Heart left ventricle (tissue), 16 donors: ENCODE data around the gene RASL10A. TPM values are rescaled to one million over a fixed set of nuclear protein-coding genes. Genes with fewer than 3 reads are reported as not detected.
"Not testable (repeated sequence)": the region's sequence is repeated elsewhere in the genome, so short reads cannot be mapped to it uniquely, and the experiment has no call there.

Source experiments
- ATAC-seq, 4 donors: fragments of 200-7000 bp; cut with Tn5 transposase; one replicate each; pipeline ENCODE4 v1.9.1; 2020 to 2022; ENCODE audit warnings: moderate library complexity in 4 of 4, mild to moderate bottlenecking in 3 of 4, moderate number of reproducible peaks in 1 of 4
- DNase-seq, 5 donors: peaks; one replicate each; pipeline ENCODE4 v3.0.0-alpha.2; 2020
- H3K27ac ChIP-seq, 12 donors: fragments of 200-600 bp; sonication (generic) in 4 of 12; one replicate each; pipeline versions ENCODE4 v1.5.0 to v1.8.0; 2016 to 2022; ENCODE audit warnings: mild to moderate bottlenecking in 2 of 12
- H3K27me3 ChIP-seq, 9 donors: fragments of 200-600 bp; sonication (generic) in 2 of 9; one replicate each; pipeline versions ENCODE4 v1.5.1 to v1.8.0; 2016 to 2022; ENCODE audit warnings: mild to moderate bottlenecking in 3 of 9
- H3K36me3 ChIP-seq, 9 donors: fragments of 200-600 bp; sonication (generic) in 2 of 9; one replicate each; pipeline versions ENCODE4 v1.5.0 to v1.8.0; 2018 to 2022; ENCODE audit warnings: mild to moderate bottlenecking in 2 of 9
- H3K4me1 ChIP-seq, 12 donors: fragments of 200-600 bp; sonication (generic) in 4 of 12; one replicate each; pipeline versions ENCODE4 v1.5.0 to v1.8.0; 2016 to 2022; ENCODE audit warnings: mild to moderate bottlenecking in 3 of 12
- H3K4me3 ChIP-seq, 12 donors: fragments of 200-600 bp; sonication (generic) in 4 of 12; one replicate each; pipeline versions ENCODE4 v1.5.0 to v1.8.0; 2017 to 2022; ENCODE audit warnings: mild to moderate bottlenecking in 9 of 12, moderate library complexity in 4 of 12
- H3K9me3 ChIP-seq, 12 donors: fragments of 200-600 bp; sonication (generic) in 4 of 12; one replicate each; pipeline versions ENCODE4 v1.5.0 to v1.8.0; 2016 to 2022; ENCODE audit warnings: mild to moderate bottlenecking in 1 of 12
- POLR2A ChIP-seq, 2 donors: fragments of 450-650 bp; IDR thresholded peaks; one replicate each; pipeline ENCODE4 v1.6.1; 2017; ENCODE audit warnings: antibody characterized with exemption in 2 of 2, mild to moderate bottlenecking in 2 of 2, moderate library complexity in 2 of 2
- WGBS, 4 donors: extraction: QIAGEN DNeasy Blood & Tissue Kit in 2 of 4; methylation state at CpG; one replicate each; pipeline versions ENCODE4 v1.1.5 to v1.1.7; 2013 to 2018; 5-methylcytosine and 5-hydroxymethylcytosine counted together
- intact Hi-C, 10 donors: fragments of 100-400 bp; cut with DNase I; formaldehyde crosslinking; loops; one replicate each; pipeline versions ENCODE4 v1.11.1 to v1.14.2; 2022
- long read RNA-seq, 3 donors: library from polyadenylated mRNA; unstranded; transcript quantifications; one replicate each; pipeline ENCODE4 v2.0.0, GENCODE V29; 2020 to 2021
- polyA plus RNA-seq, 2 donors: library from polyadenylated mRNA; stranded (reverse); fragments of 200-250 nt; gene quantifications; one replicate each; pipeline ENCODE4 v1.2.3, GENCODE V29; 2013
- total RNA-seq, 9 donors: library from RNA; depleted of rRNA in 2 of 9; stranded (reverse); fragments of >200 nt in 2 of 9; fragmentation: NEBNext Ultra II Directional in 3 of 9; extraction: Animal tissue kit (Norgen Biotek cat#: 25700) in 3 of 9; gene quantifications; one replicate each; pipeline versions ENCODE4 v1.1.0 to v1.2.4, GENCODE V29; 2016 to 2023
- TF ChIP-seq, protein P1 (sequence below), 12 donors: fragments of 200-600 bp; sonication (generic) in 4 of 12; IDR thresholded peaks; one replicate each; pipeline versions ENCODE4 v1.5.0 to v1.8.0; 2018 to 2022; ENCODE audit warnings: antibody characterized with exemption in 12 of 12, mild to moderate bottlenecking in 5 of 12
- donor health status: ischemic (EF 13 %, LVEDD 7.1; RV severe dilation, severe dysfunction).
- donor health status: healthy with polysubstance abuse.
- donor health status: DM: no; HTN: yes; CAD: no.
- donor health status: DM: no; HTN: no; CAD: no.
- donor health status: ischemic (EF 25% LVEDD 6.9; RV normal size, moderate dysfunction).
- donor health status: ischemic (EF 25% LVEDD 5.7; RV mildly dilated, moderate dysfunction).
- donor health status: healthy.
- donor health status: DM: yes; HTN: yes; CAD: no.
- donor health status: ischemic (EF 35%, LVEDD 5.7; RV mildly dilated, moderate dysfunction).
- donor health status: nonischemic (EF 11% LVEDD 7.7; RV severe dilation, severe dysfunction).
- donor health status: DM: yes; HTN: yes; CAD: no.
- donor health status: PGD.
- donor health status: ischemic (EF 29% LVEDD 5.4; RV normal size, mild dysfunction).
- donor health status: nonischemic (EF 23%, LVEDD 6.1; RV moderate dilation, normal function).

Gene RASL10A
- 1 to 10 TPM in 5 of 9 donors, under 1 TPM in 4; 0.29 to 5.8 (median 1.3) TPM for total RNA-seq
- 1 to 10 TPM in 1 of 2 donors, under 1 TPM in 1; 0.95 to 1.1 TPM for polyA plus RNA-seq
- long read RNA-seq, donor 1, partial matches to known transcripts = 0 of 5 reads
- long read RNA-seq, donor 1, other reads (novel, unspliced or antisense) = 1 of 5 reads
- long read RNA-seq, donor 2, partial matches to known transcripts = 2 of 2 reads
- long read RNA-seq, donor 2, other reads (novel, unspliced or antisense) = 0 of 2 reads
- long read RNA-seq, donor 3 = 0 reads

GRCh38 chr22:29315286-29316140 is at the start of gene RASL10A:
RASL10A (minus strand) TSS chr22:29315697; CDS start chr22:29315246, 451 bp downstream.
- peak within 1 kb of the TSS in 1 of 12 donors; percentile 9 for H3K27ac ChIP-seq
- intact Hi-C loops = loop anchor here in 1 of 10 donors (2.0 kb wide), 1 partner anchor 47 kb away; the partner anchor contains the start of gene EWSR1
- TF ChIP-seq, protein P1, sequence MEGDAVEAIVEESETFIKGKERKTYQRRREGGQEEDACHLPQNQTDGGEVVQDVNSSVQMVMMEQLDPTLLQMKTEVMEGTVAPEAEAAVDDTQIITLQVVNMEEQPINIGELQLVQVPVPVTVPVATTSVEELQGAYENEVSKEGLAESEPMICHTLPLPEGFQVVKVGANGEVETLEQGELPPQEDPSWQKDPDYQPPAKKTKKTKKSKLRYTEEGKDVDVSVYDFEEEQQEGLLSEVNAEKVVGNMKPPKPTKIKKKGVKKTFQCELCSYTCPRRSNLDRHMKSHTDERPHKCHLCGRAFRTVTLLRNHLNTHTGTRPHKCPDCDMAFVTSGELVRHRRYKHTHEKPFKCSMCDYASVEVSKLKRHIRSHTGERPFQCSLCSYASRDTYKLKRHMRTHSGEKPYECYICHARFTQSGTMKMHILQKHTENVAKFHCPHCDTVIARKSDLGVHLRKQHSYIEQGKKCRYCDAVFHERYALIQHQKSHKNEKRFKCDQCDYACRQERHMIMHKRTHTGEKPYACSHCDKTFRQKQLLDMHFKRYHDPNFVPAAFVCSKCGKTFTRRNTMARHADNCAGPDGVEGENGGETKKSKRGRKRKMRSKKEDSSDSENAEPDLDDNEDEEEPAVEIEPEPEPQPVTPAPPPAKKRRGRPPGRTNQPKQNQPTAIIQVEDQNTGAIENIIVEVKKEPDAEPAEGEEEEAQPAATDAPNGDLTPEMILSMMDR (IDR thresholded peaks at IDR 0.05) = no peak
- no peak for TF ChIP-seq POLR2A (IDR thresholded peaks at IDR 0.05)
- peak within 1 kb of the TSS; percentile 28 to 63 (median 47) for H3K4me3 ChIP-seq
- no peaks in the 10 kb centered on the region for H3K9me3 ChIP-seq
- ATAC-seq (no peak), DNase-seq (peak in 2 of 5 donors; percentile 20 to 62)
- 4 to 15% (median 6%) methylated on average over 24 to 103 of the region's 103 CpGs for WGBS, 4 donors
- peaks cover 4 to 36% (median 17%) of the 10 kb centered on the region in 9 donors for H3K27me3 ChIP-seq
- peaks cover 0 to 13% (median 0%) of the 10 kb centered on the region in 9 donors for H3K36me3 ChIP-seq
- H3K4me1 ChIP-seq = peaks cover 4 to 52% (median 37%) of the 10 kb centered on the region in 12 donors

DNA sequence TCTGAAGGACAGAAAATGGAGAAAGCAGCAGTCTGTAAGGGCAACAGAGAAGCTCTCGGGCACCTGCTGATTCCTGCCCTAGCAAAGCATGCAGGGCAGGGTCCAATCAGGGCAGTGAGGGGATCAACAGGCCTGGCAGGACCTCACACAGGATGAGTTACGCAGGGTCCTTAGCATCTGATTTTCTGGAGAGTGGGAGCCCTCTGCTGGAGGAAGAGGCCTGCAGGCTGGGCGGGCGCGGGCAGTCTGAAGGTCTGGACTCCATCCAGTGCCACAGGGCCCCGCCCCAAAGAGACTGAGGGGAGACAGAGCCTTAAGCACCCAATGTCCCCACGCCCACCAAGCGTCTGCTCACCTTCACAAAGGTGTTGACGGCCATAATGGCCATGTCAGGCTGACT is 44.0 kb upstream of the RASL10A start:
- intact Hi-C loops = loop anchor here in 8 of 10 donors (1.0 to 5.0 kb wide), 4 partner anchors 52 to 57 kb away; partner anchors contain the start of gene GAS2L1 (in 7 of the 8)

DNA sequence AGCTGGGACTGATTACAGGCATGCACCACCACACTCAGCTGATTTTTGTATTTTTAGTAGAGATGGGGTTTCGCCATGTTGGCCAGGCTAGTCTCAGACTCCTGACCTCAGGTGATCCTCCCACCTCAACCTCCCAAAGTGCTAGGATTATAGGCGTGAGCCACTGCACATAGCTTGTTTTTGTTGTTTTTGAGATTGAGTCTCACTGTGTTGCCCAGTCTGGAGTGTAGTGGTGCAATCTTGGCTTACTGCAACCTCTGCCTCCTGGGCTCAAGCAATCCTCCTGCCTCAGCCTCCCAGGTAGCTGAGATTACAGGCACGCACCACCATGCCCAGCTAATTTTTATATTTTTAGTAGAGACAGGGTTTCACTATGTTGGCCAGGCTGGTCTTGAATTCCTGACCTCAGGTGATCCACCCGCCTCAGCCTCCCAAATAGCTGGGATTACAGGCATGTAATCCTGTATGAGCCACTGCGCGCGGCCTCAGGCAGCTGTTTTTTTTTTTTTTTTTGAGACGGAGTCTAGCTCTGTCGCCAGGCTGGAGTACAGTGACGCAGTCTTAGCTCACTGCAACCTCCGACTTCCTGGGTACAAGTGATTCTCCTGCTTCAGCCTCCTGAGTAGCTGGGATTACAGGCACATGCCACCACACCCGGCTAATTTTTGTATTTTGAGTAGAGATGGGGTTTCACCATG is 41.8 kb upstream of the RASL10A start:
- H3K4me3 ChIP-seq, H3K27ac ChIP-seq, H3K27me3 ChIP-seq, ATAC-seq, H3K9me3 ChIP-seq: not testable (repeated sequence)
- peaks cover 0 to 88% (median 69%) of the 10 kb centered on the region in 9 donors for H3K36me3 ChIP-seq
- intact Hi-C loops = loop anchor here in 4 of 10 donors (5.0 kb wide), 2 partner anchors 50 to 55 kb away; partner anchors contain the start of gene GAS2L1 (in 3 of the 4)
- peak in 1 of 5 donors; percentile 3 for DNase-seq
- 95 to 98% (median 96%) methylated on average over 12 of the region's 12 CpGs for WGBS, 4 donors
- H3K4me1 ChIP-seq = peaks cover 0 to 11% (median 4%) of the 10 kb centered on the region in 12 donors

More for the DNA sequence above, 44.0 kb upstream of the RASL10A start:
- H3K27me3 ChIP-seq = no peaks in the 10 kb centered on the region
- ATAC-seq = peak; percentile 77 to 88 (median 86)
- H3K27ac ChIP-seq = no peak overlapping the region
- WGBS, 4 donors = 25 to 32% (median 27%) methylated on average over 9 of the region's 9 CpGs
- peaks cover 0 to 23% (median 7%) of the 10 kb centered on the region in 12 donors for H3K4me1 ChIP-seq
- TF ChIP-seq, protein P1 (IDR thresholded peaks at IDR 0.05) = peak; percentile 46 to 78 (median 66)
- no peak for TF ChIP-seq POLR2A (IDR thresholded peaks at IDR 0.05)
- H3K9me3 ChIP-seq = no peaks in the 10 kb centered on the region
- H3K4me3 ChIP-seq = no peak overlapping the region
- peaks cover 0 to 72% (median 48%) of the 10 kb centered on the region in 9 donors for H3K36me3 ChIP-seq
- peak; percentile 53 to 75 (median 69) for DNase-seq

DNA sequence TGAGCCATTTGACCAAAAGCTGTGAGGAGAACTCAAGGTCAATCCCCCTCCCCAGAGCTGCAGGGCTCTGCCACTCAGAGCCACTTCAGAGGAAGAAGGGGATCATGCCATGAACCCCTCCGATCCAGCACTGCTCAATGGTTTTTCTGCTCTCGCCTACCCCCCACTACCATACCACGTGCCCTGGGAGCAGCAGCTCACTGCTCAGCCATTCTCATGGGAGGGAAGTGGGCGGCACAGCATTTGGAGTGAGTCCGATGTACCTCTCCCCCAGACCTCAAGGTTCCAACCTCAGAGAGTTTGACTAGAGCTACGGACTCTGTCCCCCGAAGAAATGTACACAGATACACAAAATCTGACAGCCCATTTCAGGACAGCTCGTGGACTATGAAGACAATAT is 38.4 kb upstream of the RASL10A start:
- DNase-seq (no peak), ATAC-seq (no peak)
- TF ChIP-seq POLR2A (IDR thresholded peaks at IDR 0.05) = no peak
- TF ChIP-seq, protein P1 (IDR thresholded peaks at IDR 0.05) = no peak
- no peak overlapping the region for H3K27ac ChIP-seq
- H3K4me3 ChIP-seq = no peak overlapping the region
- H3K36me3 ChIP-seq = peaks cover 0 to 100% (median 98%) of the 10 kb centered on the region in 9 donors
- no peaks in the 10 kb centered on the region for H3K27me3 ChIP-seq
- intact Hi-C loops = loop anchor here in 1 of 10 donors (5.0 kb wide), 1 partner anchor 47 kb away; the partner anchor contains the start of gene GAS2L1
- no peaks in the 10 kb centered on the region for H3K9me3 ChIP-seq
- WGBS, 4 donors = 88 to 97% (median 94%) methylated on average over 5 to 8 of the region's 8 CpGs
- no peaks in the 10 kb centered on the region for H3K4me1 ChIP-seq
